ENCODE data around the gene JAKMIP2.

DNA sequence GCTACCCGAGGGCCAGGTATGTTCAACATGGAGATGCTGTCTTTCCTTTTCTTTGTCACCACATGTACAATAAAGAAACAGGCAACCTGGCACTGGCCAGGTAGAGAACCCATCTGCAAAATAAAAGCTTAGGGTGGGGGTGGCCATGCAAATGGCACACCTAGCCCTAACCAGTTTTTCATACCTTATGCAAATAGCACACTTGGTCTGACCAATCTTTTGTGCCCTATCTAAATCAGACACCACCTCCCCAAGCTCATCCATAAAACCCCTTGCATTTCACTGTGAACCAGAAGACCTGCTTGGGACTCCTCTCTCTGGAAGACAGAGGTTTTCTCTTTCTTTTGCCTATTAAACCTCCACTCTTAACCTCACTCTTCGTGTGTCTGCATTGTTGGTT lies 33.9 kb downstream of the JAKMIP2 start:
- TF ChIP-seq CTCF (IDR thresholded peaks at IDR 0.05) (no peak), REST (IDR thresholded peaks at IDR 0.05; ENCODE audit: insufficient read depth in 1 of 2, low read depth in 2 of 2, low read length in 1 of 2) (no peak), POLR2AphosphoS5 (IDR thresholded peaks at IDR 0.05; ENCODE audit: low read depth, low read length) (no peak), SIN3A (IDR thresholded peaks at IDR 0.05; ENCODE audit: borderline replicate concordance, insufficient read depth, low read depth, low read length) (no peak)

All from Panc1 (cell line).